Upper lobe of right lung (tissue), 1 donor: ENCODE measurements around the gene DDI1. TPM values are rescaled to one million over a fixed set of nuclear protein-coding genes. Genes with fewer than 3 reads are reported as not detected.

ENCODE experiments used
- ATAC-seq: fragments of 200-7000 bp; cut with Tn5 transposase; one replicate; pipeline ENCODE4 v1.9.1; 2020; ENCODE audit warnings: mild to moderate bottlenecking, moderate library complexity
- DNase-seq: peaks from one replicate; pipeline ENCODE4 v3.0.0-alpha.2; 2020
- H3K27ac ChIP-seq: fragments of 200-600 bp; one replicate; pipeline ENCODE4 v1.8.0; 2022
- H3K27me3 ChIP-seq: fragments of 200-600 bp; one replicate; pipeline ENCODE4 v1.8.0; 2022; ENCODE audit warnings: mild to moderate bottlenecking
- H3K36me3 ChIP-seq: fragments of 200-600 bp; one replicate; pipeline ENCODE4 v1.8.0; 2022
- H3K4me1 ChIP-seq: fragments of 200-600 bp; one replicate; pipeline ENCODE4 v1.8.0; 2022
- H3K4me3 ChIP-seq: fragments of 200-600 bp; one replicate; pipeline ENCODE4 v1.8.0; 2022; ENCODE audit warnings: mild to moderate bottlenecking
- H3K9me3 ChIP-seq: fragments of 200-600 bp; one replicate; pipeline ENCODE4 v1.8.0; 2022
- CTCF ChIP-seq: fragments of 200-600 bp; IDR thresholded peaks from one replicate; pipeline ENCODE4 v1.8.0; 2022; ENCODE audit warnings: antibody characterized with exemption
- intact Hi-C: fragments of 100-400 bp; cut with DNase I; formaldehyde crosslinking; loops from one replicate; pipeline ENCODE4 v1.11.0; 2022
- total RNA-seq: library from RNA; stranded (reverse); fragmentation: NEBNext Ultra II Directional; extraction: Animal tissue kit (Norgen Biotek cat#: 25700); gene quantifications from one replicate; pipeline ENCODE4 v1.2.1, GENCODE V29; 2021
- donor health status: DM: no; HTN: yes; CAD: no; lungs with severe emphysema.

Gene DDI1
- total RNA-seq, 1 donor from 2014 or later: not detected

GRCh38 chr11:103994518-103994917 lies 41.9 kb upstream of the DDI1 start:
- no peak for DNase-seq
- Histone ChIP-seq H3K27me3 (no peaks in the 10 kb centered on the region), H3K9me3 (no peaks in the 10 kb centered on the region), H3K36me3 (no peaks in the 10 kb centered on the region), H3K4me1 (no peaks in the 10 kb centered on the region), H3K27ac (no peak overlapping the region), H3K4me3 (no peak overlapping the region)
- TF ChIP-seq CTCF: no peak
- no peak for ATAC-seq
- intact Hi-C loops: no loop called here

- ATAC-seq: no peak
- H3K27me3 ChIP-seq: no peaks in the 10 kb centered on the region
- DNase-seq: no peak
- H3K4me1 ChIP-seq: no peaks in the 10 kb centered on the region
- no peak for TF ChIP-seq CTCF
- intact Hi-C loops: no loop called here
- H3K4me3 ChIP-seq: no peak overlapping the region
- no peaks in the 10 kb centered on the region for H3K9me3 ChIP-seq
- H3K36me3 ChIP-seq: no peaks in the 10 kb centered on the region
- H3K27ac ChIP-seq: no peak overlapping the region
These were observed 40.5 kb upstream of the DDI1 start for GRCh38 chr11:103995896-103996295.

GRCh38 chr11:103997082-103997481 lies 39.4 kb upstream of the DDI1 start:
- H3K27ac ChIP-seq: no peak overlapping the region
- no peak for TF ChIP-seq CTCF
- ATAC-seq (no peak), DNase-seq (no peak)
- H3K27me3 ChIP-seq: no peaks in the 10 kb centered on the region
- intact Hi-C loops: no loop called here
- no peak overlapping the region for H3K4me3 ChIP-seq
- H3K36me3 ChIP-seq: no peaks in the 10 kb centered on the region
- no peaks in the 10 kb centered on the region for H3K9me3 ChIP-seq
- H3K4me1 ChIP-seq: no peaks in the 10 kb centered on the region

- Histone ChIP-seq H3K36me3 (no peaks in the 10 kb centered on the region), H3K4me3 (no peak overlapping the region), H3K27ac (no peak overlapping the region), H3K27me3 (no peaks in the 10 kb centered on the region), H3K9me3 (no peaks in the 10 kb centered on the region), H3K4me1 (no peaks in the 10 kb centered on the region)
- no peak for TF ChIP-seq CTCF
- ATAC-seq: no peak
- intact Hi-C loops: no loop called here
- no peak for DNase-seq
These were observed 37.5 kb upstream of the DDI1 start for GRCh38 chr11:103998826-103999508.

GRCh38 chr11:104000798-104001197 lies 35.6 kb upstream of the DDI1 start:
- Histone ChIP-seq H3K36me3 (no peaks in the 10 kb centered on the region), H3K9me3 (no peaks in the 10 kb centered on the region), H3K4me3 (no peak overlapping the region), H3K4me1 (no peaks in the 10 kb centered on the region), H3K27me3 (no peaks in the 10 kb centered on the region), H3K27ac (no peak overlapping the region)
- intact Hi-C loops: no loop called here
- no peak for TF ChIP-seq CTCF
- ATAC-seq (no peak), DNase-seq (no peak)
